Middle frontal gyrus (tissue), 1 donor: ENCODE measurements around the gene OR51Q1.

Source experiments
- DNase-seq: peaks from one replicate; pipeline ENCODE4 v3.0.0-alpha.2; 2015; ENCODE audit warnings: low spot score; ENCODE audit errors: extremely low spot score

Gene OR51Q1

DNA sequence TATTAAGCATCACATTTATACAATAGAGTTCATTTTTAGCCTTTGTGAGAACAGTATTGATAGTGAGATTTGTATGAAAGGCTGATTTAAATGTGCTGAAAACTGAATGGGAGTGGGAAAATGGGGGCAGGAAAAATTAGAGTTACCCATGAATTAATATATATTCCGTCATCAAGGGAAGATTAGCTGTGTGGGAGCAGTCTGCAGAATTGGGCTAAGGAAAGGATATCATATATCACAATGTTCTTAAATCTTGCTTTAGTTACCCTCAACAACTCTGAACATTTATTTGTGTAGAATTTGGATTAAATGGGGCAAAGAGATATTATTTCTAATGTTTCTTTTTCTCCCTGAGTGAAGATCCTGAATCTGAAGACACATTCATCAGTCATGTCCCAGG, at the start of gene OR51Q1:
OR51Q1 (plus strand) TSS at position 301 of the 400 bp plus-strand sequence; CDS start at position 391, 90 bp downstream.
- DNase-seq = no peak

DNA sequence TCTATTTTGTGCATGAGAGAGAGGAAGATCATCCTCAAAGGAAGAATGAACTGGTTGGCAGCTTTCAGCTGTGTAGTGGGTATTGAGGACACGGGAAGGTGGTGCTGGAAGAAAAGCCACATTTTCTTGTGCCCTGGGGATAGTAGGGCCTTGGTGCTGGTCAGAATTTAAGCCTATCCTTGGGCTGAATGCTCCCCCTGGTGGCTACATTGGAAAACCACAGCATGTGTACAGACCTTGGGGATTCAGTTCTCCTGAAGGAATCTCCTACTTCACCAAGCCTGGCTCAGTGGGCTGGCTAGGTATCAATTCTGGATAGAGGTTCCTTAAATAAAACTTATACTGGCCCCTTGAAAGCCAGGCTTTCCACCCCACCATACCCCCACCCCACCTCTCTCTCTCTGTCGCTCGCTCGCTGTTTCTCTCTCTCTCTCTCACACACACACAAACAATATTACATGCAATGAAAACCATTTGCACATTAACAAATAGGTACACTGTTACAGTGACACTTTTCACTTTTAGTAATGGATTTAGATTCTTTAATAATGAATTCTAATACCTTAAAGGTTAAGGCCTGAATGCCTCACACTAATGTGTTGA, 41.1 kb upstream of the OR51Q1 start:
- no peak for DNase-seq

DNA sequence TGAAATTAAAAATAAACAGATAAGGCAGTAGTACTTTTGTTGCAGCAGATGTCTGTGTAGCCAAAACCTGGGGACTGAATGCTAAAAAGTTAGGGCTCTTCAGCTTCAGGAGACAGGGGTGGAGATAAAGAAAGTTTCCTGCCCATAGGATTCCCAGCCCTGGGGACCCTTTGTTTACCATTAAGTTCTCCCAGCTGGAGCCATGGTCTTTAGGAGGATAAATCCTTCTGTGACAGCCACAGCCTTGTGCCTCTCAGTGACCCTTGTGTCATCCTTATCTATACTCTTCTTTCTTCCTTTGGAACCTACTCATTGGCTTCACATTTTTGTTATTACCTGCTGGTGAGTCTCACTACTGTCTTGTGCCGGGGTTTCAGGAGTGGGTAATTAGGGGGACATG, 38.3 kb upstream of the OR51Q1 start, which contains the start of gene OR51M1:
OR51M1 (plus strand) TSS at position 237 of the 400 bp plus-strand sequence. CDS start 5,587 bp downstream, outside the sequence.
- no peak for DNase-seq

GRCh38 chr11:5384335-5384734, 37.6 kb upstream of the OR51Q1 start:
- no peak for DNase-seq

GRCh38 chr11:5390210-5390609, 31.7 kb upstream of the OR51Q1 start:
- DNase-seq = no peak

GRCh38 chr11:5394091-5394490, 27.8 kb upstream of the OR51Q1 start:
- DNase-seq = no peak

DNA sequence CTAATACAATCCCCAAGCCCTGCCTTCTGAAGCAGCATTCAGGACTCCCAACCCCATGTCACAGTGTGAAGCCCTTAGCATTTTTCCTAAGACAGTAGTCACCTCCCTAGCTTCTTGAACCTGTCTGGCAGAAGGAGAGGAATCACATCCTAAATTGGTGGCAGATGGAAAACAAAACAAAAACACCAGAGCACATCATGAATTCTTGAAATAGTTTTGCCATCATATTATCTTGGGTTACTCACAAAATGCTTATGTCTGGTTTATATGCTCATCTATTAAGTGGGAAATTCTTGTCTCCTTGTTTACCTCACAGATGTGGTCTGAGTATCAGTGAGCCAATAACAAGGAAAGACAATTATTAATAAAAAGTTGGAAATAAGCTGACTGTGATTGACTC, 23.0 kb upstream of the OR51Q1 start:
- DNase-seq = no peak

DNA sequence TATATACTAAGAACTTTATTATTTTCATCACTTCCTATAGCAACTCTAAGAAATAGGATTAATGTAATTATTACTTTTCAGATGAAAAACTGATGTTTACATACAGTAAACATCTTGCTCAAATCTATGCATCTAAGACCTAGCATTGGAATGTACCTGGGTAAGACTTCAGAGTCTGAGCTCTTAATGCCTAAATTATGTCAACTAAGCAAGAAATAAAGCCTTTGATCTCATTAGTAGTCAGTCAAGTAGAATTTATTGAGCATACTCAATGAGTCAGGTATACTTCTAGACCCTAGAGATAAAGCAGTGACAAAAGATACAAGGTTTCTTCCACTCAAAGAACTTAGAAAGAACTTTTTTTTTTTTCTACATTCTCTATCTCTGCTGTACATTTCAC, 16.7 kb upstream of the OR51Q1 start:
- no peak for DNase-seq

- no peak for DNase-seq
Observed at GRCh38 chr11:5420993-5421392, 918 bp upstream of the OR51Q1 start.

DNA sequence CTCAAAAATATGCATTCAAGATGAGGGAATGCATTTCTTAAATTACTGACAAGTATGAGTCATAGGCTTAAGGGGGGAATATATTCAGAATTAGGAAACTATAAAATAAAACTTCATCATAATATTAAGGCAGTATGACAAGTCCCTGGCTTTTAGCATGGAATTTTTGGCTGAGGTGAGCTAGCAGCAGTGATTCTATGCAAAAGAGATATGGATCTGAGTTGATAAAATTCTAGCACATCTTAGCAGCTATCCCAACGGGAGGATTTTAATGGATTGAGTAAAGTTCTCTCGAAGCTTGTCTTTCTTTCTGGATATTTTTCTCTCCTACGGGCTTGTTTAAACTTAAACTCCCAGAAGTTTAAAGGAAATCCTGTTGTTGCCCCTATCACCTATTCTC, 1.2 kb downstream of the OR51Q1 start:
- no peak for DNase-seq

- no peak for DNase-seq
Observed at GRCh38 chr11:5441414-5441813, 19.5 kb downstream of the OR51Q1 start, which contains the start of gene OR51I1. Gene OR51I1 (minus strand): TSS chr11:5441514. CDS start chr11:5441514, 0 bp downstream.

DNA sequence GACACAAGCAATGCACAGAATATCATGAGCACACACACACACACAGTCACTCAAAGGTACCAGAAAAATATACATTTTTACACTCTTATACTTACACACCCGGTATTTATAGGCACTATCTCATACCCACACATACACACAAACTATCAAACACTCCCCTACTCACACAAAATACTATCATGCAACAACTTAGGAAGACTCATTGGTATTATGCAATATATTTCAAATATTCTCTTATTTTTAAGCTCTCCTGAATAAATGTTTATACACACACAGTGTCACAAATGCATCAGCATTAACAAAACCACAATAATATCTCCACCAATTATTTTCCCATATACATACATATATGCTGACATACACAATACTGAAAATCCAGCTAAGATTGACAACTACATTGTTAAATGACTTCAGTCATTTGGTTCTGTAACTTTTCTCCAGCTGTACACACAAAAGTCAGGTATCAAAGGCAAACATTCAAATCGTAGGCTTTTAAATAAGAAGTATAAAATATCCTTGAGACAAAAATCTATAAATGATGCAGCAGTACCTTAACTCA, 22.0 kb downstream of the OR51Q1 start:
- DNase-seq = no peak

DNA sequence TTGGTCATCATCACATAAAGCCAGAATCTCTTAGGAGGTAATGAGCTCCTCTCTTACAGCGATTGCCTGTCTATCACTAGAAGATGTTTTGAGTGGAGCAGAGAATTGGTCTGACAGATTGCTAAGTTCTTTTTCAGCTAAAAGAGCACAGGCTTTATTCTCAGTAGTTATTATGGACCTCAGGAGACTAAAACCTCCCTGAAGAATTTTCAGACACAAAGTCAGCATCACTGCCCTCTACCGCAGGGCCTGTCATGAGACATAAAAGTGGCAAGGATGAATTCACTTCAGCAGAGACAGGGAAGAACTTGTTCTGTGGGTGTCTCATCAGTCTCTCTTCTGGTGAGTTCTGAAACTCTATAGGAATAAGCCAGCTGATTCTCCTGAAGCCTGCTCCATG, 27.1 kb downstream of the OR51Q1 start, which contains the start of gene OR51I2:
OR51I2 (plus strand) TSS at position 301 of the 400 bp plus-strand sequence. CDS start 4,166 bp downstream, outside the sequence.
- DNase-seq = no peak

- no peak for DNase-seq
Observed at GRCh38 chr11:5449432-5449831, 27.5 kb downstream of the OR51Q1 start.

- DNase-seq = no peak
Observed at GRCh38 chr11:5460983-5461621, 39.2 kb downstream of the OR51Q1 start.

DNA sequence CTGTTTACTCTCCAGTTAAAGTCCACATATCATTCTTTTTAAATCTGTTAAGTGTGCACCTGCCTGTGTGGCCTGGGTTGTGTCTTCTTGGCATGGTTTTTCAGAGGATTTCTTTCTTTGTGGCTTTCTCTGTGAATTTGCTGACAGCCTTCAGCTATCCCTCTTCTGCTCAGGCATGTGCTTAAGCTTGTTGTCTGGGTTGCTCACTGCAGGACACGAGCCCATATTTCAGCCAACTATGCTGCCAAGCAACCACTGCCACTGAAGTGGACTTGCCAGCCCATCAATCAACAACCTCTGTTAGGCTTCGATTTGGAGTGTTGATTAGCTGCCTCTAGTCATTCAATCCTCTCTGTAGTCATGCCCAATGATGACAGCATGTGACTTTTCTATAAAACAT, 45.6 kb downstream of the OR51Q1 start:
- no peak for DNase-seq
